HL-60 (cell line): ENCODE measurements around the gene DYSF.
"Not testable (repeated sequence)": the region's sequence is repeated elsewhere in the genome, so short reads cannot be mapped to it uniquely, and the experiment has no call there.

Experiments used
- DNase-seq, 2 experiments: peaks; one replicate each; pipeline ENCODE4 v3.0.0-alpha.2; 2010 to 2020; ENCODE audit warnings: low read depth in 1 of 2, low spot score in 1 of 2
- H3K27ac ChIP-seq: fragments of 250-450 bp; sonication (Bioruptor Pico); replicated peaks from 2 replicates; pipeline ENCODE4 v1.5.1; 2020; ENCODE audit warnings: mild to moderate bottlenecking, moderate library complexity
- H3K27me3 ChIP-seq: fragments of 250-450 bp; sonication (Bioruptor Pico); 2 replicates; pipeline ENCODE4 v1.5.1; 2021; ENCODE audit warnings: mild to moderate bottlenecking, moderate library complexity; ENCODE audit not compliant: insufficient read depth, poor library complexity, severe bottlenecking
- H3K4me3 ChIP-seq: replicated peaks from 2 replicates; pipeline ENCODE4 v1.5.1; 2011; ENCODE audit warnings: mild to moderate bottlenecking, control low read depth, low read length; ENCODE audit not compliant: insufficient read depth
- CTCF ChIP-seq: IDR thresholded peaks from one replicate; pipeline ENCODE4 v1.5.1; 2011; ENCODE audit warnings: low read length, control low read depth, inconsistent platforms; ENCODE audit not compliant: insufficient read depth
- GABPA ChIP-seq: IDR thresholded peaks from 2 replicates; pipeline ENCODE4 v1.6.1; 2012; ENCODE audit warnings: low read depth
- POLR2AphosphoS5 ChIP-seq: IDR thresholded peaks from 2 replicates; pipeline ENCODE4 v1.6.1; 2012; ENCODE audit warnings: low read depth
- REST ChIP-seq: IDR thresholded peaks from 2 replicates; pipeline ENCODE4 v1.6.1; 2012; ENCODE audit warnings: low read depth; ENCODE audit not compliant: insufficient replicate concordance
- SPI1 ChIP-seq: IDR thresholded peaks from 2 replicates; pipeline ENCODE4 v1.6.1; 2012; ENCODE audit warnings: low read depth, mild to moderate bottlenecking, borderline replicate concordance

The DYSF gene

GRCh38 chr2:71486881-71487640 lies 33.7 kb downstream of the DYSF start:
- TF ChIP-seq SPI1 = no peak
- TF ChIP-seq CTCF = no peak
- no peak for TF ChIP-seq REST
- no peak for TF ChIP-seq GABPA
- no peak for TF ChIP-seq POLR2AphosphoS5
- H3K27me3 ChIP-seq = no peaks in the 10 kb centered on the region

GRCh38 chr2:71491551-71491950 lies 38.2 kb downstream of the DYSF start:
- not testable (repeated sequence) for H3K27me3 ChIP-seq, H3K27ac ChIP-seq, DNase-seq, H3K4me3 ChIP-seq

More at GRCh38 chr2:71486881-71487640, 33.7 kb downstream of the DYSF start:
- Histone ChIP-seq H3K4me3 (no peak overlapping the region), H3K27ac (no peak overlapping the region)
- no peak for DNase-seq

GRCh38 chr2:71492112-71492511 lies 38.8 kb downstream of the DYSF start:
- TF ChIP-seq SPI1 = no peak
- no peak for TF ChIP-seq GABPA
- TF ChIP-seq POLR2AphosphoS5 = no peak
- no peak for TF ChIP-seq REST
- no peak for TF ChIP-seq CTCF
- no peak for DNase-seq

GRCh38 chr2:71494091-71494490 lies 40.7 kb downstream of the DYSF start:
- TF ChIP-seq REST = no peak
- no peak for TF ChIP-seq SPI1
- no peak for TF ChIP-seq GABPA
- no peak for TF ChIP-seq CTCF
- TF ChIP-seq POLR2AphosphoS5 = no peak
- H3K27me3 ChIP-seq = no peaks in the 10 kb centered on the region
- no peak overlapping the region for H3K27ac ChIP-seq
- no peak for DNase-seq
- no peak overlapping the region for H3K4me3 ChIP-seq

More at GRCh38 chr2:71492112-71492511, 38.8 kb downstream of the DYSF start:
- H3K27ac ChIP-seq = no peak overlapping the region
- no peaks in the 10 kb centered on the region for H3K27me3 ChIP-seq
- H3K4me3 ChIP-seq = no peak overlapping the region
